ENCODE data around the gene ANKRD49.

DNA sequence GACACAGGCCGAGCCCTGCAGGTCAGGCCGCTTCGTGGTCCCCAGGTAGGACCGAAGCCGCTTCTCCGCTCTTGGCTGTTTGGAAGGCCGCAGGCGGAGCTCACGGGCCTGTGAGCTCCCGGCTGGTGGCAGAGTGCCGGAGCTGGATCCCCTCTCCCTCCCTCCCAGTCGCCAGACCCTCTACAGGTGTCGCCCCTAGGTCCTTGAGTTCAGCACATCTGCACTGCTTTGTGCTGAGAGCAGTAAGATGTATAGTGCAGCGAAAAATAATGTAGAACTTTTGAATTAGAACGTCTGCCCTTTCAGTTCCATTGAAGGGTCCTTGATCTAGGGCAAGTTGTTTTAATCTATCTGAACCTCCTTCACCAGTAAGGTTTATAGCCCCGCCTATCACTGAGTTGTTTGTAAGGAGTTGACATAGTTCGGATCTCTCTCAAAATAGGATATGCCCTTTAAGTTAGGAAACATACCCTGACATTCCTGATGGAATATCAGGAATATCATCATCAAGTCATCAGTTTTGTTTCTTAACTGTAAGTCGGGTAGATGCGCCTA is 419 bp downstream of the ANKRD49 start:
- TF ChIP-seq, protein P1, sequence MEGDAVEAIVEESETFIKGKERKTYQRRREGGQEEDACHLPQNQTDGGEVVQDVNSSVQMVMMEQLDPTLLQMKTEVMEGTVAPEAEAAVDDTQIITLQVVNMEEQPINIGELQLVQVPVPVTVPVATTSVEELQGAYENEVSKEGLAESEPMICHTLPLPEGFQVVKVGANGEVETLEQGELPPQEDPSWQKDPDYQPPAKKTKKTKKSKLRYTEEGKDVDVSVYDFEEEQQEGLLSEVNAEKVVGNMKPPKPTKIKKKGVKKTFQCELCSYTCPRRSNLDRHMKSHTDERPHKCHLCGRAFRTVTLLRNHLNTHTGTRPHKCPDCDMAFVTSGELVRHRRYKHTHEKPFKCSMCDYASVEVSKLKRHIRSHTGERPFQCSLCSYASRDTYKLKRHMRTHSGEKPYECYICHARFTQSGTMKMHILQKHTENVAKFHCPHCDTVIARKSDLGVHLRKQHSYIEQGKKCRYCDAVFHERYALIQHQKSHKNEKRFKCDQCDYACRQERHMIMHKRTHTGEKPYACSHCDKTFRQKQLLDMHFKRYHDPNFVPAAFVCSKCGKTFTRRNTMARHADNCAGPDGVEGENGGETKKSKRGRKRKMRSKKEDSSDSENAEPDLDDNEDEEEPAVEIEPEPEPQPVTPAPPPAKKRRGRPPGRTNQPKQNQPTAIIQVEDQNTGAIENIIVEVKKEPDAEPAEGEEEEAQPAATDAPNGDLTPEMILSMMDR (conservative IDR thresholded peaks at IDR 0.05), result no peak
- TF ChIP-seq EZH2 (IDR thresholded peaks at IDR 0.05; ENCODE audit: low read depth), result no peak

All from PC-9 (cell line).